ENCODE data around the gene TMEM221. TPM values are rescaled to one million over a fixed set of nuclear protein-coding genes. Genes with fewer than 3 reads are reported as not detected.

TMEM221 gene
- total and polyA plus RNA-seq, 7 donors, result 0.23 to 1.8 (median 1.0) TPM; not detected in 3

DNA sequence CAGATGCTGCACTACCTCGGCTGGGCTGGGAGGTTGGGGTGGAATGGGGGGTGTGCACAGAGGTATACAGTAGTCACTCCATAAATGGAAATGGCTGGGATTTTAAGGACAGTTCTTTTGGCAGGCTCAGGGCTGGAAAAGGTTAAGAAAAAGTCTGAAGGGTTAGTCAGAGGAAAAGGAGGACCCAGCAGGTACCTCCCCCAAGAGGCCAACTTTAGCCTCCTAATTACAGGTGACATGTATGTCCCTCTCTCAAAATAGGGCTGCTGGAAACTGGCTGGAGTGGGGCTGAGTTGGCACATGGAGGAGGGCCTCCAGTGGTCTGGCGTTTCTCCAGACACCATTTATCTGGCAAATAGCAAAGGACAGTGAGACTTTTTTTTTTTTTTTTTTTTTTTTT is 55.5 kb downstream of the TMEM221 start:
- WGBS, 2 donors, result 29 to 61% methylated on average over 2 of the region's 2 CpGs
- intact Hi-C loops (cut with DNase I), result no loop called here

DNA sequence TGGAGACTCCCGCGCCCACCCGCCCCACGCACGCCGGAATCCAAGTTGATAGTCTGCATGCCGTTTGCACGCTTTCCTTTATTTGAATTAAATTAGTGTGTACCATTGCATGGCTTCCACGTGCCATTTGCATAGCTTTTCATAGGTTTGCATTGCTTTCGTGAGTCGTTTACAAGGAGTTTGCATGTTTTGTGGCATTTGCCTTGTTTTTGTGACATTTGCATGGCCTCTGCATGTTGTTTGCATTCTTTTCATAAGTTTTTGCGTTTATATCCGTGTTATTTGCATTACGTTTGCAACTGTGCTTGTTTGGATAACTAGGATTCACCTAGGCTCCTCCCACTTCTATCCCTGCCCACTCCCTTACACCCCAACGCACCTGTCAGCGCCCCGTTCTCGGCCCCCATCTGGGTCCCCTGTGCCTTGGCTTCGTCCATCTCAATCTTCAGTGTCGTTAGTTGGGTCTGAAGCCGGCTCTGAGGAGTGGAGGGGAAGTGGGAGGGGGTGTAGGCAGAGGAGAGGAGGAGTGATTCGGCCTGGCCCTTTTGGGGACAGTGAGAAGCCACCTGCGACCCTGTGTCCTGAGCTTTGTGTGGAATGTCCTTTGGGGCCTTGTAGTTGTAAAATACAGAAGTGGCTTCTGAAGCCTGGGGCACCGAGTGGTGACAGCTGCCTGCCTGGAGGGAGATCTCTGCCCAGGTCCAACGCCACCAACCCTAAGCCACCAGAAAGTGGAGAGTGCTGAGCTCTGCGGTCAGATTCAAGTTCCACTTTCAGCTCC is 56.9 kb downstream of the TMEM221 start:
- intact Hi-C loops (cut with DNase I), result no loop called here

More for the DNA sequence above, 55.5 kb downstream of the TMEM221 start:
- H3K27ac ChIP-seq, result no peak overlapping the region
- peaks cover 0 to 23% (median 18%) of the 10 kb centered on the region in 4 donors for H3K4me1 ChIP-seq
- no peak for DNase-seq
- no peak for TF ChIP-seq POLR2A (IDR thresholded peaks at IDR 0.05)
- TF ChIP-seq, protein P1, sequence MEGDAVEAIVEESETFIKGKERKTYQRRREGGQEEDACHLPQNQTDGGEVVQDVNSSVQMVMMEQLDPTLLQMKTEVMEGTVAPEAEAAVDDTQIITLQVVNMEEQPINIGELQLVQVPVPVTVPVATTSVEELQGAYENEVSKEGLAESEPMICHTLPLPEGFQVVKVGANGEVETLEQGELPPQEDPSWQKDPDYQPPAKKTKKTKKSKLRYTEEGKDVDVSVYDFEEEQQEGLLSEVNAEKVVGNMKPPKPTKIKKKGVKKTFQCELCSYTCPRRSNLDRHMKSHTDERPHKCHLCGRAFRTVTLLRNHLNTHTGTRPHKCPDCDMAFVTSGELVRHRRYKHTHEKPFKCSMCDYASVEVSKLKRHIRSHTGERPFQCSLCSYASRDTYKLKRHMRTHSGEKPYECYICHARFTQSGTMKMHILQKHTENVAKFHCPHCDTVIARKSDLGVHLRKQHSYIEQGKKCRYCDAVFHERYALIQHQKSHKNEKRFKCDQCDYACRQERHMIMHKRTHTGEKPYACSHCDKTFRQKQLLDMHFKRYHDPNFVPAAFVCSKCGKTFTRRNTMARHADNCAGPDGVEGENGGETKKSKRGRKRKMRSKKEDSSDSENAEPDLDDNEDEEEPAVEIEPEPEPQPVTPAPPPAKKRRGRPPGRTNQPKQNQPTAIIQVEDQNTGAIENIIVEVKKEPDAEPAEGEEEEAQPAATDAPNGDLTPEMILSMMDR (IDR thresholded peaks at IDR 0.05), result no peak
- no peak for TF ChIP-seq EP300 (IDR thresholded peaks at IDR 0.05)
- no peak for TF ChIP-seq POLR2AphosphoS5 (IDR thresholded peaks at IDR 0.05)
- H3K36me3 ChIP-seq, result no peaks in the 10 kb centered on the region
- H3K27me3 ChIP-seq, result peaks cover 0 to 28% (median 10%) of the 10 kb centered on the region in 3 donors
- H3K9me3 ChIP-seq, result peaks cover 0 to 8% (median 0%) of the 10 kb centered on the region in 4 donors
- no peak overlapping the region for H3K4me3 ChIP-seq

DNA sequence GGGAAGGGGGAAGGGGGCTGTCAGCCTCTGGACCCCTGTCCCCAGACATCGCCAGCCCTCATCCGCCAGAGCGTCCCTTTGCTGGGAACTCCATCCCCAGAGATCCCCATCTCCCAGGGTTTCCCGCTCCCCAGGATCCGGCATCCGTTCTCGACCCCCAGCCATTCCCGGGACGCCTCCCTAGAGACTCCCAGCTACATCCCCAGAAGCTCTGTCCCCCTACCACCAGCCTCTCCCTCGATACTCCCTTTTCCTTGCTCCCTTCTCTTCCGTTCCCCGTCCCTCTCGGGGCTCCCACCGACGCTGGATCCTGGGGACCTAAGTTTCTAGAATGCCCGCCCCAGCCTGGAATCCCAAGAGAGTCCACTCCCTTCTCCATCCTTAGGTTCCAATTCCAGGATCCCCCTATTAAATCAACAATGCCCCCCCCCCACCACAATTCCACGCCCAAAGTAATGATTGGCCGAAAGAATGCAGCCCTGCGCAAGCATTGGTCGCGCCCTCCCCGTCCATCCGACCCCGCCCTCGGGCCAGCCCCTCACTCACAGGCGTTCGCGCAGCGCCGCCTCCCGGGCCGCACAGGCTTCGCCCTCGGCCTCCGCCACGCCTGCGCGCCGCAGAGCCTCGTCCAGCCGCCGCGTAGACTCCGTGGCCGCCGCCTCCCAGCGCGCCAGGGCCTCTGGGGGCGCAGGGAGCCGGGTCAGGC is 57.6 kb downstream of the TMEM221 start:
- peak; percentile 94 for DNase-seq
- intact Hi-C loops (cut with DNase I), result no loop called here
- Histone ChIP-seq H3K4me3 (peak overlapping the region; percentile 27 to 53 (median 40)), H3K4me1 (peaks cover 0 to 23% (median 18%) of the 10 kb centered on the region in 4 donors), H3K9me3 (peaks cover 0 to 8% (median 0%) of the 10 kb centered on the region in 4 donors), H3K36me3 (no peaks in the 10 kb centered on the region), H3K27me3 (peaks cover 0 to 28% (median 10%) of the 10 kb centered on the region in 3 donors), H3K27ac (peak overlapping the region in 1 of 4 donors; percentile 38)
- no peak for TF ChIP-seq EP300 (IDR thresholded peaks at IDR 0.05)
- peak in 1 of 4 donors; percentile 10 for TF ChIP-seq POLR2AphosphoS5 (IDR thresholded peaks at IDR 0.05)
- TF ChIP-seq, protein P1 (IDR thresholded peaks at IDR 0.05), result peak; percentile 23 to 73 (median 38)
- 1 to 2% methylated on average over 50 of the region's 50 CpGs for WGBS, 2 donors

More for the DNA sequence above, 56.9 kb downstream of the TMEM221 start:
- peak overlapping the region; percentile 3 to 53 (median 40) for H3K4me3 ChIP-seq
- H3K27me3 ChIP-seq, result peaks cover 0 to 28% (median 10%) of the 10 kb centered on the region in 3 donors
- H3K27ac ChIP-seq, result no peak overlapping the region
- H3K36me3 ChIP-seq, result no peaks in the 10 kb centered on the region
- TF ChIP-seq POLR2A (IDR thresholded peaks at IDR 0.05) (no peak), EP300 (IDR thresholded peaks at IDR 0.05) (no peak)
- TF ChIP-seq, protein P1 (IDR thresholded peaks at IDR 0.05), result peak in 1 of 4 experiments; percentile 27
- H3K9me3 ChIP-seq, result peaks cover 0 to 8% (median 0%) of the 10 kb centered on the region in 4 donors
- peaks cover 0 to 23% (median 18%) of the 10 kb centered on the region in 4 donors for H3K4me1 ChIP-seq
- WGBS, 2 donors, result 5 to 8% methylated on average over 26 of the region's 26 CpGs
- DNase-seq, result no peak

DNA sequence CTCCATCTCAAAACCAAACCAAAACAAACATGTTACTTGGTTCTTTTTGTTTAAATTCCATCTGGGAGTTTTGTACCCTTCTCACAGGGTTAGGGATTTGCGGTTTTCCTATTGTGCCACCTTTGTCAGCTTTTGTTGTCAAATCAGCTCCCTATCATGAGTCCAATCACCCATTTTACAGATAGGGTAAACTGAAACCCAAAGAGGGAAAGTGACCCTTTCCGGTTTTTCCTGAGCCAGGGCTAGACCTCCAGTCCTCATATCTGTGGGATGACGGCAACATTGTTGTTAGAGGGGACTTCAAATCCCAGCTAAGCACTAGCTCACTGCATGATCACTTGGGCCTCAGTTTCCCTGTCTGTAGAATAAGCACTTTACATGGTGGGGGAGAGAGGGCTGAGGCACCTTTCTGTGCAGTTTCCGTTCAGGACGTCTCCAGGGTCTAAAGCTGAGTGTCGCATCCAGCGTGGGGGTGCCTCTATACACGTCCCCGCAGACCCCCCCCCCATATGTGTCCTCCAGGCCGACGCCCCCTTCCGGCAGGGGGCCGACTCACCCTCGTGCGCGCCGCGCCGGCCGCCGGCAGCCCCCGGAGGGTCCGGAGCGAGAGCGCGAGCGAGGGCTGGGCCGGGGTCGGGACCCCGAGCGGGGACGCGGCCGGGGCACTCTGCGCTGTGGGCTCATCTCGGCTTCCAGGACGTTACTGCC is 58.4 kb downstream of the TMEM221 start:
- no peaks in the 10 kb centered on the region for H3K36me3 ChIP-seq
- H3K4me3 ChIP-seq, result peak overlapping the region; percentile 27 to 53 (median 40)
- DNase-seq, result no peak
- intact Hi-C loops (cut with DNase I), result loop anchor here (5.0 kb wide), 1 partner anchor 98 kb away; no protein-coding TSS in a partner anchor
- H3K27me3 ChIP-seq, result peaks cover 0 to 26% (median 10%) of the 10 kb centered on the region in 3 donors
- 9 to 21% methylated on average over 37 of the region's 37 CpGs for WGBS, 2 donors
- peaks cover 0 to 21% (median 18%) of the 10 kb centered on the region in 4 donors for H3K4me1 ChIP-seq
- H3K9me3 ChIP-seq, result peaks cover 0 to 8% (median 0%) of the 10 kb centered on the region in 4 donors
- TF ChIP-seq, protein P1 (IDR thresholded peaks at IDR 0.05), result no peak
- TF ChIP-seq EP300 (IDR thresholded peaks at IDR 0.05), result no peak
- no peak for TF ChIP-seq POLR2A (IDR thresholded peaks at IDR 0.05)
- TF ChIP-seq POLR2AphosphoS5 (IDR thresholded peaks at IDR 0.05), result no peak
- H3K27ac ChIP-seq, result peak overlapping the region in 1 of 4 donors; percentile 38

All from sigmoid colon (tissue), 7 donors.